Embryonic facial prominence (tissue), 1 donor: ENCODE results near the gene CCDC121.

Source experiments
- DNase-seq: peaks from one replicate; pipeline ENCODE4 v3.0.0-alpha.2; 2016; ENCODE audit errors: extremely low spot score

Gene CCDC121

DNA sequence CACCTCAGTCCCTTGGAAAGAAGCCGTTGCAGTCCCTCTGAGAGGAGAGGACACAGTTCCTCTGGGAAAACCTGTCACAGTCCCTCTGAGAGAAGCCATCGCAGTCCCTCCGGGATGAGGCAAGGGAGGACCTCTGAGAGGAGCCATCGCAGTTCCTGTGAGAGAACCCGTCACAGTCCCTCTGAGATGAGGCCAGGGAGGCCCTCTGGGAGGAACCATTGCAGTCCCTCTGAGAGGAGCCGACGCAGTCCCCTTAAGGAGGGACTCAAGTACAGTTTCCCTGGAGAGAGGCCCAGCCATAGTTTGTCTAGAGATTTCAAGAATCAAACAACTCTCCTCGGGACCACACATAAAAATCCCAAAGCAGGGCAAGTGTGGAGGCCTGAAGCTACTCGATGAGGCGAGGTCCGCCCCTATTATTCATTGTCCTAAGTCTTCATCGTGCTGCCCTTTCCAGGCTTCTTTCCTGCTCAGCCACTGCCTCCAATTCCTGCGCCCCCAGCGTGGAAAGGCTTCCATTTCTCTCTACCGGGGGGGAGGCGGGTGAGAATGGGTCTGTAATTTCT is 46.6 kb downstream of the CCDC121 start:
- DNase-seq: no peak

DNA sequence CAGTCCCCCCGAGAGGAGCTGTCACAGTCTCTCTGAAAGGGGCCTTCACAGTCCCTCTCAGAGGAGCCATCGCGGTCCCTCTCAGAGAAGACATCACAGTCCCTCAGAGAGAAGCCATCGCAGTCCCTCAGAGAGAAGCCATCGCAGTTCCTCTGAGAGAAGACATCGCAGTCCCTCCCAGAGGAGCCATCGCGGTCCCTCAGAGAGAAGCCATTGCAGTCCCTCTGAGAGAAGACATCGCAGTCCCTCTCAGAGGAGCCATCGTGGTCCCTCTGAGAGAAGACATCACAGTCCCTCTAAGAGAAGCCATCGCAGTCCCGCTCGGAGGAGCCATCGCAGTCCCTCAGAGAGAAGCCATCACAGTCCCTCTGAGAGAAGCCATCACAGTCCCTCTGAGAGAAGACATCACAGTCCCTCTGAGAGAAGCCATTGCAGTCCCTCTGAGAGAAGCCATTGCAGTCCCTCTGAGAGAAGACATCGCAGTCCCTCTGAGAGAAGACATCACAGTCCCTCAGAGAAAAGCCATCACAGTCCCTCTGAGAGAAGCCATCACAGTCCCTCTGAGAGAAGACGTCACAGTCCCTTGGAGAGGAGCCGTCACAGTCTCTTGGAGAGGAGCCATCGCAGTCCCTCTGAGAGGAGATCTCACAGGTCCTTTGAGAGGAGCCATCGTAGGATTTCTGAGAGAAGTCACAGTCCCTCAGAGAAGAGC is 47.2 kb downstream of the CCDC121 start:
- no peak for DNase-seq
